ENCODE results near the gene APOF.
"Not testable (repeated sequence)": the region's sequence is repeated elsewhere in the genome, so short reads cannot be mapped to it uniquely, and the experiment has no call there.

Gene APOF

GRCh38 chr12:56366948-56367347 lies 4.3 kb upstream of the APOF start:
- DNase-seq, result no peak

- DNase-seq, result no peak
Observed at GRCh38 chr12:56361487-56362129, 1.0 kb downstream of the APOF start.

DNA sequence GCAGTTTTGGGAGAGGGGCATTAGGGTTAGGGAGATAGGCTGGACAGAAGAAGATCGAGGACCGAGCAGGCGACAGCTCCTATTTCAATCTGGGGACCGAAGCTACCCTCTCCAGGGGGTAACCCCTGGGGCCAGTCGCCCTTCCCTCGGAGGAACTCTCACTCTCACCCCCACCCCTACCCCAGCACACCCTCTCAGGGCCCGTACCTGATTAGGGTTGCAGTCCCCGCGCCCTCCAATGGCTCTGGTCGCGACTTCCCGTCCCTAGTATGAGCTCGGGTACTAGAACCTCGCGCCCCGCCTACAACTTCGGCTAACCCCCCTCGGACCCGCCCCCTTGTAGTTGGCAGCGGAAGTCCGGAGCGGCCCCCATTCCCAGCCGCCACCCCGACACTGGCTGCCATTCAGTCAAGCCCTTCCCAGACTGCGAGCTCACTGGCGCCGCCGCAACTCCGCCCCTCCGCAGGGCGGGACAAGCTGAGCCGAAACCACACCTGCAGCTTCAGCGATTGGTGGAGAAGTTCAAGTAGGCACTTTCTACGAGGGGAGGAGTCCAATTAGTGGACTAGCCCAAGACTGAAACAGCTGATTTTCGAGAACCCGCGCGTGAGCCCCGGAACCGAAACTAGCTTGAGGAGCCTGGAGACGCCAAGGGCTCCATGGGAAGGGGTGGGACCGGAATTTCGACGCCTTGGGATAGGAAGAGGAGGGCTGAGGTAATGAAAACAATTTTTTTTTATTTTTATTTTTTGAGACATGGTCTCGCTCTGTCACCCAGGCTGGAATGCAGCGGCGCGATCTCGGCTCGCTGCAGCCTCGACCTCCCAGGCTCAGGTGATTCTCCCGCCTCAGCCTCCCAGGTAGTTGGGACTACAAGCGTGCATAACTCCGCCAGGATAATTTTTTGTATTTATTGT lies 2.5 kb downstream of the APOF start, which contains the start of gene STAT2:
STAT2 (minus strand) TSS at position 257 of the 917 bp plus-strand sequence. CDS start 3,536 bp downstream, outside the sequence.
- DNase-seq, result peak; percentile 99

GRCh38 chr12:56358836-56359532 lies 3.7 kb downstream of the APOF start:
- no peak for DNase-seq

DNA sequence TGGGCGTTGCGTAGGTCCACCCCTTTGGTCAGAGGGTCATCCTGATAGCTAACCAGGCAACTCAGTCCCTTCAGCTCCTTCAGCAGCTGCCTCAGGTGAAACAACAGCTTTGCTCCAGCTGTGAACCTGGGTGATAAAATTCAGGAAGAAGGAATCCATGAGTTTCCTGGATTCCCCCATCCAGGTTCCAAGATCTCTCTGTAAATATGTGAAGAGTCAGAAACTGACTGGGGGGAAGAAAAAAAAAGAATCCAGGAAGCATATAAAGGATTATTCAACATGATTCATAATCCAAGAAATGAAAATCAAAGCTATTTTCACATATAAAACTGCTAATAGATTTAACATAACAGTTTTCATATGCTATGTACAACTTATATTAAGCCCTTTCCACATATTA lies 11.3 kb downstream of the APOF start:
- DNase-seq, result no peak

GRCh38 chr12:56350662-56351061 lies 12.0 kb downstream of the APOF start:
- DNase-seq, result no peak

- no peak for DNase-seq
Observed at GRCh38 chr12:56348776-56349175, 13.9 kb downstream of the APOF start.

DNA sequence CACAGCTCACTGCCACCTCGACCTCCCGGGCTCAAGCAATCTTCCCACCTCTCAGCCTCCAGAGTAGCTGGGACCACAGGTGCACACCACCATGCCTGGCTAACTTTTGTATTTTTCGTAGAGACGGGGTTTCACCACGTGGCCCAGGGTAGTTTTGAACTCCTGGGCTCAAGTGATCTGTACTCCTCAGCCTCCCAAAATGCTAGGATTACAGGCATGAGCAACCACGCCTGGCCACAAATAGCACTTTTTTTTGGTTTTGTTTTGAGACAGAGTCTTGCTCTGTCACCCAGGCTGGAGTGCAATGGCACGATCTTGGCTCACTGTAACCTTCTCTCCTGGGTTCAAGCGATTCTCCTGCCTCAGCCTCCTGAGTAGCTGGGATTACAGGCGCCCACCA lies 15.4 kb downstream of the APOF start:
- not testable (repeated sequence) for DNase-seq

DNA sequence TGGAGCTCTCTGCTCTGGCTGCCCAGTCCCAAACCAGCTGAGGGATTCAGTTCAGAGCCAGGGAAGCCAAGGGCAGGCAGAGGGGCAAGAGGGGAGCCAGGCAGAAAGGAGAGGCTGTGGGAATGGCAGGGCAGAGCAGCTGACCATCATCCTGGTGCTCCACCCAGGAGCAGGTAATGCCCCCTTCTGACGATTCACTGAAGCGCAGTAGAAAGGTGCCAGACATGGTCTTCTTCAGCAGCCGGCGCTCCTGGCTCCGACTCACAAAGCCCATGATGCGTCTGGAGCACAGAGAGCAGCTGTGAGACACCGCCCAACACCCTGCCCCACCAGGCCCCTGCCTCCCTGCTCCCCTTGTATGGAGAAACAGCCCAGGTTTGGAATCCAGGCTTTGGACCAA lies 16.0 kb downstream of the APOF start:
- no peak for DNase-seq

DNA sequence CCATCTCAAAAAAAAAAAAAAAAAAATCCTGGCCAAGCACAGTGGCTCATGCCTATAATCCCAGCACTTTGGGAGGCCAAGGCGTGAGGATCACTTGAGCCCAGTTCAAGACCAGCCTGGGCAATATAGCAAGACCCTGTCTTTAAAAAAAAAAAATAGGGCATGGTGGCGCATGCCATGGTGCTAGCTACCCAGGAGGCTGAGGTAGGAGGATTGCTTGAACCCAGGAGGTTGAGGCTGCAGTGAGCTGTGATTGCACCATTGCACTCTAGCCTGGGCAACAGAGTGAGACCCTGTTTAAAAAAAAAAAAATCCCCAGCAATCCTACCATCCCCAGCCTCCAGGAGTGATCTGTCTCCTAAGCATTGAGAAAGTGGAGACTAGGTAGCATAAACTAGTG lies 20.4 kb downstream of the APOF start:
- DNase-seq, result not testable (repeated sequence)

- no peak for DNase-seq
Observed at GRCh38 chr12:56341616-56342015, 21.0 kb downstream of the APOF start.

DNA sequence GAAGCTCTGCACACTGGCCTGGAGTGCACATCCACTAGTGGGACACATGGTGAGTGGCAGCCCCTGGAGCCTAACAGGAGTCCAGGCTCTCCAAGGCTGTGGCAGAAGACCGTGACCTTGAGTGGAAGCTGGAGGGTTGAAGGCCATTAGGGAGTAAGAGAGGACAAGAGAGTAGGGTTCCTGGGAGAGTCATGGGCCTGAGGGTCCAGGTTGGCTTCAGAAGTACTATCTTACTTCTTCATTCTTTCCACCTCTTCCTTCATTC lies 23.6 kb downstream of the APOF start:
- DNase-seq, result no peak

GRCh38 chr12:56338308-56339157 lies 24.1 kb downstream of the APOF start, which contains the start of gene IL23A:
TSS of gene IL23A (plus strand) at chr12:56338884. CDS start at chr12:56339045, 161 bp downstream.
- DNase-seq, result peak; percentile 85 to 89

DNA sequence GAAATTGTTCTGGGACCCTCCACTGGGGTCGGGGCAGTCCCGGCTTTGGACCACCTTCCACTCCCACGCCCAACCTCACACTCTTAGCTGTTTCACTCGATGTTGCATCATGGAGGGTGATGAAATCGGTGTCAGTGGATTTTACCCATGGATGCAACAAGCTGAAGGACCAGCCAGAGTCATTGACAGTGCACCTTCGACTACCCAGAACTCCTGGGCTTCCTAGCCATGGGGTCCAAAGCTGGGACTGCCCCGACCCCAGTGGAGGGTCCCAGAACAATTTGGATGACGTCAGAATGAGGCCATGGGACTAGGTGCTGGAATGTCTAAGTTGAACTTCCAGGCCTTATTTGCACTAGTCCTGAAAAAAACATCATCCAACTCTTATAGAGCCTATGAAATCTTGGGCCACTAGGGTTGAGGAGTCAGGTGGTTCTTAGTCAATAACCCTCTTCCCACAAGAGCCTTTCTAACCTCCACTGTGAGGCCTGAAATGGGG lies 24.9 kb downstream of the APOF start:
- DNase-seq, result no peak

DNA sequence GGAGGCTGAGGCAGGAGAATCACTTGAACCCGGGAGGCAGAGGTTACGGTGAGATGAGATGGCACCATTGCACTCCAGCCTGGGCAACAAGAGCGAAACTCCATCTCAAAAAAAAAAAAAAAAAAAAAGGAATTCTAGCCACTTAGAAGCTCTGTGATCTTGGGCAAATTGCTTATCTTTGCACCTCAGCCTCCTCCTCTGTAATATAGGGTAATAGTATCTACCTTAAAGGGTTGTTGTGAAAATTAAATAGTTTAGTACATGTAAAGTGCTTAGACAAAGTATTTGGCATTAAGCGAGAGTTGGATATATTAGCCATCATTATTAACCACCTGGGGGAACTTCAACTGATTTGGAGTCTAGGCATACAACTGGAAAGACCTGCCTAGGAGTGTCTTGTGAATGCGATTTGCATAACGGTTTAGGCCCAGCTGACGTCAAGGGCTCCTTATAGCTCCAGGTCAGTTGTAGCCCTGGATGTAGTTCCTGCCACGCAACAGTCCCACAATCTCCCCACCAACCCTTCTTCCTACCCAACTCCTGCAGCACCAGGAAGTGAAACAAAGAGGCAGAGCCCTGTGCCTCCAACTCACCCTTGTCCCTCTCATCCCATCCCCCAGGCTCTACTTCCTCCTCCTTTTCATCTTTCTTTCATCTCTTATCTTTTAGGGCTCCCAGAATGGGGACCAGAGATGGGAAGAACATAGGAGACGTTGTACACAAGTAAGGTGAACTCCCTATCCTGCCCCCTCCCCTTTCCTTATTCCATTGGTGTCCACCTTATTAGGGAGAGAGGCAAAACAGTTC lies 26.1 kb downstream of the APOF start:
- no peak for DNase-seq

DNA sequence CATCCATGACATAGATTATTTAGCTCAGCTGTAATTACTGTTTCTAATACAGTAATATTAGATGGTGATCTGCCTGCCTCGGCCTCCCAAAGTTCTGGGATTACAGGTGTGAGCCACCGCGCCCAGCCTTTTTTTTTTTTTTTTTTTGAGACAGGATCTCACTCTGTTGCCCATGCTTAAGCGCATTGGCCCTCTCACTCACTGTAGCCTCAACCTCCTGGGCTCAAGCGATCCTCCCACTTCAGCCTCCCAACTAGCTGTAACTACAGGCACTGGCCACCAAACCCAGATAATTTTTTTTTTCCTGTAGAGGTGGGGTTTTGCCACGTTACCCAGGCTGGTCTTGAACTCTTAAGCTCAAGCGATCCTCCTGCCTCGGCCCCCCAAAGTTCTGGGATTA lies 27.1 kb downstream of the APOF start:
- DNase-seq, result not testable (repeated sequence)

GRCh38 chr12:56334490-56334793 lies 28.2 kb downstream of the APOF start:
- no peak for DNase-seq

- peak; percentile 88 to 91 for DNase-seq
Observed at GRCh38 chr12:56333679-56334489, 28.8 kb downstream of the APOF start, which contains the start of gene PAN2. TSS of gene PAN2 (minus strand) at chr12:56334000. CDS start at chr12:56333094, 906 bp downstream.

GRCh38 chr12:56333197-56333678 lies 29.4 kb downstream of the APOF start:
- no peak for DNase-seq

GRCh38 chr12:56332512-56333196 lies 30.0 kb downstream of the APOF start:
- no peak for DNase-seq
